ENCODE measurements around the gene CCL16. TPM values are rescaled to one million over a fixed set of nuclear protein-coding genes. Genes with fewer than 3 reads are reported as not detected.

Gene CCL16
- total and polyA plus RNA-seq, 2 of the 8 experiments (the other 6 are each of a cell fraction or from before 2014, with no cell fraction given), result not detected

DNA sequence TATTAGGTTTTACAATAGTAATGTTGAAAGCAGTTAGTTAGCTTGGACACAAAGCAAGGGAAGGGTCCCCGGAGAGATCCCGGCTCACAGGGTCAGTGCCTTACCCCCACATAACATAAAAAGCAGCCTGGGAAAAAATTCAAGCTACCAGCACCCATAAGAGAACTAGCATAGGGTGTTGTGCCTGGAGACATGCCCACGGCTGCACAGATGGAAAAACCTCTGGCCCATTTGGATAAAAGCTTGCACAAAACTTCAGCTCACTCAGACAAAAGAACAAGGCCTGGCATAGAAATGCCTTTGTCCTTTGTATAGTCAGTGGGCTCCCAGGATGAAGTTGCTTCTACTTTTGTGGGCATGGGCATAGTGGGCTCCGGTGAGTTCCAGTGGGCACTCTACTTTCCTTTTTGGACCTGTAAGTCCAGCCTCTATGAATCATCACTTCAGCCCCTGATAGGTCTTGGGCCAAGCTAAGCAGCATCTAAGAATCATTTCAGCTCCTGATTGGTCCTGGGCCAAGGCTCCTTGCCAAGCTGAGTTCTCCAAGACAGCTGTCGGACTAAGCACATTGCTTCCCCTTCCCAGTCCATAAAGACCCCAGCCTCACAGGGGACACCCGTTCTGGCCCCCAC lies 49.4 kb downstream of the CCL16 start:
- no peaks in the 10 kb centered on the region for H3K79me1 ChIP-seq (ENCODE audit: low read depth, low read length)
- H3K4me2 ChIP-seq (ENCODE audit: insufficient read depth in 1 of 2, low read depth in 2 of 2, low read length in 2 of 2), result 0 out of 4 replicates have a peak overlapping the region, but pooled peaks of 1 of the 2 experiments have one; percentile 16
- H2AFZ ChIP-seq (ENCODE audit: low read length), result peak overlapping the region; percentile 61; the same call in 1 of the 2 replicates
- H2BK20ac ChIP-seq (ENCODE audit: low read length), result no peak overlapping the region
- no peak overlapping the region for H2BK120ac ChIP-seq (replicated peaks; ENCODE audit: low read depth, low read length)
- H2BK5ac ChIP-seq (ENCODE audit: low read depth, low read length), result peak overlapping the region; percentile 27; the same call in 1 of the 2 replicates
- H3K4ac ChIP-seq (replicated peaks; ENCODE audit: insufficient read length, low read depth, low read length), result no peak overlapping the region
- no peak overlapping the region for H3K23ac ChIP-seq (ENCODE audit: insufficient read length)
- no peaks in the 10 kb centered on the region for H3K79me2 ChIP-seq (ENCODE audit: control insufficient read depth in 1 of 2, insufficient read depth in 2 of 2, low read length in 2 of 2)
- H3K9ac ChIP-seq (replicated peaks in 1 of 4; ENCODE audit: extremely low read depth in 1 of 4, low read depth in 3 of 4, low read length in 3 of 4), result no peak overlapping the region
- no peaks in the 10 kb centered on the region; a peak in 2 of 7 replicates for H3K27me3 ChIP-seq (replicated peaks in 1 of 4; ENCODE audit: control insufficient read depth in 3 of 4, extremely low read depth in 1 of 4, insufficient read depth in 3 of 4, low read length in 3 of 4)
- no peak overlapping the region for H2AK5ac ChIP-seq (ENCODE audit: low read depth, low read length)
- no peak overlapping the region for H2BK12ac ChIP-seq (ENCODE audit: low read depth, low read length)
- H3K36me3 ChIP-seq (ENCODE audit: control insufficient read depth in 2 of 4, insufficient read depth in 4 of 4, low read length in 3 of 4), result no peaks in the 10 kb centered on the region
- H3K4me1 ChIP-seq (replicated peaks in 1 of 4; ENCODE audit: control insufficient read depth in 3 of 4, insufficient read depth in 4 of 4, low read length in 3 of 4), result peaks cover 0 to 6% (median 3%) of the 10 kb centered on the region in 4 experiments; a peak in 5 of 7 replicates
- H4K91ac ChIP-seq (replicated peaks; ENCODE audit: insufficient read length, low read length), result no peak overlapping the region
- DNase-seq (ENCODE audit: low read depth in 1 of 2, low spot score in 2 of 2) (no peak), FAIRE-seq (no peak)
- no peak overlapping the region for H3K27ac ChIP-seq (ENCODE audit: low read depth, low read length)
- H4K20me1 ChIP-seq (replicated peaks in 1 of 2; ENCODE audit: control insufficient read depth in 1 of 2, insufficient read depth in 2 of 2, low read length in 2 of 2), result no peaks in the 10 kb centered on the region
- no peak overlapping the region for H3K4me3 ChIP-seq (ENCODE audit: extremely low read depth in 1 of 4, insufficient read depth in 2 of 4, low read depth in 3 of 4, low read length in 4 of 4)
- CTCF ChIA-PET (ENCODE audit: partially characterized antibody), result interaction anchor here (0.5 to 2.1 kb wide), 6 partner anchors 16 to 105 kb away, joined by 3 to 8 read pairs (median 4); no protein-coding TSS in a partner anchor
- POLR2A ChIA-PET (ENCODE audit: partially characterized antibody), result interaction anchor here (0.6 to 2.1 kb wide), 4 partner anchors 11 to 123 kb away, joined by 3 to 7 read pairs (median 4); partner anchors contain the start of gene TAF15
- no peak overlapping the region for H3K18ac ChIP-seq (ENCODE audit: extremely low read depth, low read length)
- no peak overlapping the region for H3K14ac ChIP-seq (ENCODE audit: insufficient read length)
- no peak overlapping the region for H3K56ac ChIP-seq (replicated peaks; ENCODE audit: insufficient read length, low read depth, low read length)
- H3K23me2 ChIP-seq (ENCODE audit: low read depth, low read length), result no peaks in the 10 kb centered on the region; the same call in none of the 2 replicates
- WGBS, 2 experiments (ENCODE audit: extremely low coverage in 1 of 2, insufficient coverage in 1 of 2, insufficient read length in 1 of 2, insufficient replicate concordance in 2 of 2, low coverage in 1 of 2, low lambda C conversion rate in 2 of 2, missing lambda C conversion rate in 1 of 2), result 88% methylated on average over 6 of the region's 6 CpGs; no CpG with 5 or more reads in 1 of the 2 experiments
- H4K8ac ChIP-seq (ENCODE audit: extremely low read depth, insufficient read depth, low read length), result no peak overlapping the region
- H4K5ac ChIP-seq (ENCODE audit: insufficient read length, low read depth, low read length), result no peak overlapping the region
- H2BK15ac ChIP-seq (ENCODE audit: low read length), result no peak overlapping the region
- no peaks in the 10 kb centered on the region for H3K9me3 ChIP-seq (ENCODE audit: insufficient read depth in 2 of 2, low read depth in 1 of 2, low read length in 1 of 2)
- no peak for TF ChIP-seq RXRA (IDR thresholded peaks at IDR 0.05; ENCODE audit: insufficient read depth, low read depth, low read length)
- TF ChIP-seq CBX8 (IDR thresholded peaks at IDR 0.05; ENCODE audit: borderline replicate concordance, low read depth, low read length), result no peak
- TF ChIP-seq TEAD4 (IDR thresholded peaks at IDR 0.05; ENCODE audit: low read depth, low read length), result no peak
- no peak for TF ChIP-seq E2F6 (IDR thresholded peaks at IDR 0.05)
- TF ChIP-seq KDM5A (IDR thresholded peaks at IDR 0.05; ENCODE audit: low read length), result no peak
- TF ChIP-seq RAD21 (IDR thresholded peaks at IDR 0.05 in 1 of 2, conservative IDR thresholded peaks at IDR 0.05 in 1 of 2; ENCODE audit: low read depth in 2 of 2, low read length in 2 of 2), result no peak
- TF ChIP-seq JUN (IDR thresholded peaks at IDR 0.05; ENCODE audit: low read depth, low read length), result no peak
- TF ChIP-seq TCF12 (IDR thresholded peaks at IDR 0.05; ENCODE audit: low read depth, low read length), result no peak
- no peak for TF ChIP-seq HDAC6 (IDR thresholded peaks at IDR 0.05; ENCODE audit: low read depth, low read length)
- no peak for TF ChIP-seq SP1 (IDR thresholded peaks at IDR 0.05; ENCODE audit: low read depth, low read length)
- TF ChIP-seq, protein P1, sequence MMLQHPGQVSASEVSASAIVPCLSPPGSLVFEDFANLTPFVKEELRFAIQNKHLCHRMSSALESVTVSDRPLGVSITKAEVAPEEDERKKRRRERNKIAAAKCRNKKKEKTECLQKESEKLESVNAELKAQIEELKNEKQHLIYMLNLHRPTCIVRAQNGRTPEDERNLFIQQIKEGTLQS (IDR thresholded peaks at IDR 0.05; ENCODE audit: insufficient read depth, low read depth, low read length), result no peak
- TF ChIP-seq SP4 (IDR thresholded peaks at IDR 0.05; ENCODE audit: low read length), result no peak

Data from H1 (cell line).